ENCODE data around the gene HACD1.

DNA sequence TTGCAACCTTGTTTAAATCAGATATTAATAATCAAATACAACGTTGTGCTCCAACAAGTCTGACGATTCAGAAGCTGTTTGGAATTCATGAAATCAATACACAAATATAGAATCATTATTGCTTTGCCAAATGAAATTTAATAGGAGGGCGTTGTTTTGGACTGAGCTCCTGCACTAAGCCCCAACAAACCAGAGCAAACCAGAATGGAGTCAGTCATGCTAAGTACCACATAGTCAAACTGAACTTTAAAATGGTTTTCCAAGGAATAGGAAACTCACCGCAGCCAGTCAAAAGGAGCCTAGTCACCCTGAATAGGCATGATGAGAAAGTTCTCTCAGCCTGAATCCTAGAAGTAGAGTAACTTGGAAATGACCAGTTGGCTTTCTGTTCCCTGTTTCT is 53.7 kb downstream of the HACD1 start:
- no peak for TF ChIP-seq EZH2 (IDR thresholded peaks at IDR 0.05; ENCODE audit: low read depth)
- no peak for TF ChIP-seq CTCF (conservative IDR thresholded peaks at IDR 0.05)
